HL-60 (cell line): ENCODE results near the gene DAD1.

Source experiments
- DNase-seq, 2 experiments: peaks; one replicate each; pipeline ENCODE4 v3.0.0-alpha.2; 2010 to 2020; ENCODE audit warnings: low read depth in 1 of 2, low spot score in 1 of 2
- H3K27ac ChIP-seq: fragments of 250-450 bp; sonication (Bioruptor Pico); replicated peaks from 2 replicates; pipeline ENCODE4 v1.5.1; 2020; ENCODE audit warnings: mild to moderate bottlenecking, moderate library complexity
- H3K27me3 ChIP-seq: fragments of 250-450 bp; sonication (Bioruptor Pico); 2 replicates; pipeline ENCODE4 v1.5.1; 2021; ENCODE audit warnings: mild to moderate bottlenecking, moderate library complexity; ENCODE audit not compliant: insufficient read depth, poor library complexity, severe bottlenecking
- H3K4me3 ChIP-seq: replicated peaks from 2 replicates; pipeline ENCODE4 v1.5.1; 2011; ENCODE audit warnings: mild to moderate bottlenecking, control low read depth, low read length; ENCODE audit not compliant: insufficient read depth
- GABPA ChIP-seq: IDR thresholded peaks from 2 replicates; pipeline ENCODE4 v1.6.1; 2012; ENCODE audit warnings: low read depth
- POLR2AphosphoS5 ChIP-seq: IDR thresholded peaks from 2 replicates; pipeline ENCODE4 v1.6.1; 2012; ENCODE audit warnings: low read depth
- REST ChIP-seq: IDR thresholded peaks from 2 replicates; pipeline ENCODE4 v1.6.1; 2012; ENCODE audit warnings: low read depth; ENCODE audit not compliant: insufficient replicate concordance
- SPI1 ChIP-seq: IDR thresholded peaks from 2 replicates; pipeline ENCODE4 v1.6.1; 2012; ENCODE audit warnings: low read depth, mild to moderate bottlenecking, borderline replicate concordance
- TF ChIP-seq, protein P1 (sequence below): IDR thresholded peaks from one replicate; pipeline ENCODE4 v1.5.1; 2011; ENCODE audit warnings: low read length, control low read depth, inconsistent platforms; ENCODE audit not compliant: insufficient read depth

Gene DAD1

GRCh38 chr14:22556990-22557623, 31.9 kb downstream of the DAD1 start:
- TF ChIP-seq GABPA (no peak; the same call in 1 of the 2 replicates), REST (no peak), SPI1 (peak; percentile 78), POLR2AphosphoS5 (no peak; the same call in 1 of the 2 replicates)
- TF ChIP-seq, protein P1, sequence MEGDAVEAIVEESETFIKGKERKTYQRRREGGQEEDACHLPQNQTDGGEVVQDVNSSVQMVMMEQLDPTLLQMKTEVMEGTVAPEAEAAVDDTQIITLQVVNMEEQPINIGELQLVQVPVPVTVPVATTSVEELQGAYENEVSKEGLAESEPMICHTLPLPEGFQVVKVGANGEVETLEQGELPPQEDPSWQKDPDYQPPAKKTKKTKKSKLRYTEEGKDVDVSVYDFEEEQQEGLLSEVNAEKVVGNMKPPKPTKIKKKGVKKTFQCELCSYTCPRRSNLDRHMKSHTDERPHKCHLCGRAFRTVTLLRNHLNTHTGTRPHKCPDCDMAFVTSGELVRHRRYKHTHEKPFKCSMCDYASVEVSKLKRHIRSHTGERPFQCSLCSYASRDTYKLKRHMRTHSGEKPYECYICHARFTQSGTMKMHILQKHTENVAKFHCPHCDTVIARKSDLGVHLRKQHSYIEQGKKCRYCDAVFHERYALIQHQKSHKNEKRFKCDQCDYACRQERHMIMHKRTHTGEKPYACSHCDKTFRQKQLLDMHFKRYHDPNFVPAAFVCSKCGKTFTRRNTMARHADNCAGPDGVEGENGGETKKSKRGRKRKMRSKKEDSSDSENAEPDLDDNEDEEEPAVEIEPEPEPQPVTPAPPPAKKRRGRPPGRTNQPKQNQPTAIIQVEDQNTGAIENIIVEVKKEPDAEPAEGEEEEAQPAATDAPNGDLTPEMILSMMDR, result peak; percentile 54
- peak; percentile 71 to 87 for DNase-seq
- peak overlapping the region; percentile 19 for H3K4me3 ChIP-seq
- H3K27me3 ChIP-seq, result no peaks in the 10 kb centered on the region
- H3K27ac ChIP-seq, result peak overlapping the region; percentile 99

GRCh38 chr14:22556021-22556989, 32.7 kb downstream of the DAD1 start:
- no peaks in the 10 kb centered on the region for H3K27me3 ChIP-seq

DNA sequence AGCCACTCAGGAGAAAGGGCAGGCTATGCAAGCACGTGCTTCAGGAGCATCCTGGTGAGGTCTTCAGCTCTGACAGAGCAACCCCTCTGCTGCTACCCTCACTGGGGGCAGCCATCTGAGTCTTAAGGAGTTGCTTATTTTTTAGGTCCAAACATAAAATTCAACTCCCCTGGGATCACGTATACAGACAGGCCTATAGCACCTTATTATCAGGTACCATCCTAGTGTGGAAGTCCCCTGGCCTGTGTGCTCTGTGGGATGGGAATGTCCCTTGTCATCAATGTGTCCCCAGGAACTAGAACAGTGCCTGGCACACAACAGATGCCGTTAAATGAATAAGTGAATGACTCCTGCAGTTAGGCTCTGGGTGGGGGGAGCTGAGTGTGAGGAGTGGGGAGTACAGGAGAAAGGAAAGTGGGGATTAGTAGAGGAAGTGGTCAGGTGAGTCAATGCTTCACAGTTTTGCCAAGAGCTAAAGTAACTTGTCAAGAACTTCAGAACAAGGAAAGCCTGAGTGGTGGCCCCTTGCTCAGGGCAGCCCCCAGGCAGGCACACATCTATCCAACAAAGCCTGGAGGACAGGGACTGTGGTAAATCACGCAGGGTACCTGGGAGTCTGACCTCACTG, 33.5 kb downstream of the DAD1 start:
- no peak for TF ChIP-seq GABPA
- no peak for TF ChIP-seq POLR2AphosphoS5
- no peak for TF ChIP-seq SPI1
- TF ChIP-seq, protein P1, result no peak
- Histone ChIP-seq H3K4me3 (no peak overlapping the region), H3K27me3 (no peaks in the 10 kb centered on the region), H3K27ac (peak overlapping the region; percentile 99)
- peak in 1 of 2 experiments; percentile 58 for DNase-seq

More at GRCh38 chr14:22556021-22556989, 32.7 kb downstream of the DAD1 start:
- DNase-seq, result peak; percentile 99 to 100
- peak overlapping the region; percentile 99 for H3K27ac ChIP-seq
- TF ChIP-seq SPI1 (peak; percentile 98), POLR2AphosphoS5 (peak; percentile 100), REST (no peak), GABPA (peak; percentile 79)
- H3K4me3 ChIP-seq, result peak overlapping the region; percentile 16; the same call in 1 of the 2 replicates
